Neural progenitor cell (in vitro differentiated cells): ENCODE data around the gene EPN2.

Experiments
- EZH2 ChIP-seq: fragments of 200-600 bp; sonication (generic); IDR thresholded peaks from 2 replicates; pipeline ENCODE4 v1.6.1; 2017; ENCODE audit warnings: antibody characterized with exemption, mild to moderate bottlenecking, moderate library complexity
- EZH2phosphoT487 ChIP-seq: fragments of 200-600 bp; sonication (generic); IDR thresholded peaks from 2 replicates; pipeline ENCODE4 v1.6.1; 2017; ENCODE audit warnings: antibody characterized with exemption
- TF ChIP-seq, protein P1 (sequence below): fragments of 200-600 bp; sonication (generic); IDR thresholded peaks from 2 replicates; pipeline ENCODE4 v1.5.1; 2017; ENCODE audit warnings: antibody characterized with exemption, mild to moderate bottlenecking

GRCh38 chr17:19369846-19370492, 132.8 kb downstream of the EPN2 start:
- TF ChIP-seq EZH2 (no peak), EZH2phosphoT487 (no peak)
- TF ChIP-seq, protein P1, sequence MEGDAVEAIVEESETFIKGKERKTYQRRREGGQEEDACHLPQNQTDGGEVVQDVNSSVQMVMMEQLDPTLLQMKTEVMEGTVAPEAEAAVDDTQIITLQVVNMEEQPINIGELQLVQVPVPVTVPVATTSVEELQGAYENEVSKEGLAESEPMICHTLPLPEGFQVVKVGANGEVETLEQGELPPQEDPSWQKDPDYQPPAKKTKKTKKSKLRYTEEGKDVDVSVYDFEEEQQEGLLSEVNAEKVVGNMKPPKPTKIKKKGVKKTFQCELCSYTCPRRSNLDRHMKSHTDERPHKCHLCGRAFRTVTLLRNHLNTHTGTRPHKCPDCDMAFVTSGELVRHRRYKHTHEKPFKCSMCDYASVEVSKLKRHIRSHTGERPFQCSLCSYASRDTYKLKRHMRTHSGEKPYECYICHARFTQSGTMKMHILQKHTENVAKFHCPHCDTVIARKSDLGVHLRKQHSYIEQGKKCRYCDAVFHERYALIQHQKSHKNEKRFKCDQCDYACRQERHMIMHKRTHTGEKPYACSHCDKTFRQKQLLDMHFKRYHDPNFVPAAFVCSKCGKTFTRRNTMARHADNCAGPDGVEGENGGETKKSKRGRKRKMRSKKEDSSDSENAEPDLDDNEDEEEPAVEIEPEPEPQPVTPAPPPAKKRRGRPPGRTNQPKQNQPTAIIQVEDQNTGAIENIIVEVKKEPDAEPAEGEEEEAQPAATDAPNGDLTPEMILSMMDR = no peak
